ENCODE results near the gene KIF5B. TPM values are rescaled to one million over a fixed set of nuclear protein-coding genes. Genes with fewer than 3 reads are reported as not detected.
A peak's percentile ranks its signal among the peaks of the same experiment; 100 is the strongest.

Gene KIF5B
- total and polyA plus RNA-seq, 2 experiments from 2014 or later, result 63.5 to 81.8 TPM

GRCh38 chr10:31975157-31975765 lies 81.0 kb downstream of the KIF5B start:
- Mint-ChIP-seq H3K36me3 (ENCODE audit: low read depth) (peaks cover 20% of the 10 kb centered on the region), H3K27ac (peak overlapping the region; percentile 21), H3K4me3 (no peak overlapping the region), H3K9me3 (peaks cover 17% of the 10 kb centered on the region), H3K27me3 (ENCODE audit: insufficient read depth, low read depth, poor library complexity) (peaks cover 3% of the 10 kb centered on the region), H3K4me1 (peaks cover 17% of the 10 kb centered on the region)
- H3K36me3 ChIP-seq (ENCODE audit: insufficient read depth), result peaks cover 8% of the 10 kb centered on the region; the same call in 1 of the 2 replicates
- peak overlapping the region; percentile 36; the same call in 1 of the 2 replicates for H3K27ac ChIP-seq (ENCODE audit: low read depth)
- H2AFZ ChIP-seq, result peak overlapping the region; percentile 45; the same call in 1 of the 2 replicates
- DNase-seq (ENCODE audit: low spot score), result peak; percentile 19
- no peaks in the 10 kb centered on the region for H3K27me3 ChIP-seq (ENCODE audit: insufficient read depth)
- H4K20me1 ChIP-seq (replicated peaks; ENCODE audit: insufficient read depth), result no peaks in the 10 kb centered on the region
- H3K4me2 ChIP-seq, result no peak overlapping the region
- H3F3A ChIP-seq (replicated peaks; ENCODE audit: low read depth), result no peaks in the 10 kb centered on the region
- H3K4me3 ChIP-seq, result no peak overlapping the region
- TF ChIP-seq ZNF331 (CRISPR knock-in tag; IDR thresholded peaks at IDR 0.05; ENCODE audit: low read depth) (no peak), STAT1 (IDR thresholded peaks at IDR 0.05; ENCODE audit: unreplicated experiment) (no peak), EZH2phosphoT487 (IDR thresholded peaks at IDR 0.05; ENCODE audit: unreplicated experiment) (no peak), POLR2AphosphoS5 (IDR thresholded peaks at IDR 0.05; ENCODE audit: low read depth) (no peak), NANOG (IDR thresholded peaks at IDR 0.05; ENCODE audit: borderline replicate concordance) (no peak), ZNF114 (CRISPR knock-in tag; IDR thresholded peaks at IDR 0.05) (no peak), JUNB (IDR thresholded peaks at IDR 0.05; ENCODE audit: unreplicated experiment) (no peak), EZH2 (IDR thresholded peaks at IDR 0.05; ENCODE audit: low read depth, unreplicated experiment) (no peak), ETS1 (IDR thresholded peaks at IDR 0.05) (no peak), CREB1 (CRISPR knock-in tag; IDR thresholded peaks at IDR 0.05; ENCODE audit: low read depth) (no peak), REST (IDR thresholded peaks at IDR 0.05; ENCODE audit: unreplicated experiment) (no peak), CTCF (conservative IDR thresholded peaks at IDR 0.05; ENCODE audit: low read depth in 2 of 2) (no peak), ZNF462 (CRISPR knock-in tag; IDR thresholded peaks at IDR 0.05) (no peak)
- ATAC-seq, result peak; percentile 93
- H3K4me1 ChIP-seq (ENCODE audit: insufficient read depth), result peaks cover 13% of the 10 kb centered on the region; the same call in 1 of the 2 replicates
- no peaks in the 10 kb centered on the region for H3K79me2 ChIP-seq (replicated peaks; ENCODE audit: insufficient read depth)
- H3K9me2 ChIP-seq (ENCODE audit: insufficient read depth), result no peaks in the 10 kb centered on the region; the same call in 1 of the 2 replicates

Data from GM23338 (cell line).